ENCODE data around the gene LMAN2L. TPM values are rescaled to one million over a fixed set of nuclear protein-coding genes. Genes with fewer than 3 reads are reported as not detected.
"Not testable (repeated sequence)": the region's sequence is repeated elsewhere in the genome, so short reads cannot be mapped to it uniquely, and the experiment has no call there.

Gene LMAN2L
- total RNA-seq, 4 donors from 2014 or later, result 11.9 to 18.3 (median 16.4) TPM

DNA sequence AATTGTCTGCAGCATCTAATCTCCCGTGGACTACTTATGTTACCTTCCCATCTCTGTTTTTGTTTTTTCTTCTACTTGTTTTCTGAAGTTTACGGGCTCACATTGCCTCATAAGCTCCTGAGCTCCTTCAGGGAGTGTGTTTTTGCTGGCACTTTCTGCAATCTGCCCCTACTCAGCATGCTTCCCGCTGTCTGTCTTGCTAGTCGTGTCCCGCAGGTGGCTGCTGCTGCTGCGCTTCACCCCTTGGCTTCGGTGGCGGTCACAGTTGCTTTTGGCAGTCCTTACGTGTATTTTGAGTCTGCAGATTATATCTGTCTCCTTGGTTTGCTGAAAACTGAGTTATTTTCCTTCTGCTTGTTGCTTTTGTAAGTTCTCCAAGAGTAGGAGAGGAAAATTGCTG, 60.0 kb downstream of the LMAN2L start:
- DNase-seq (ENCODE audit: low spot score in 2 of 2), result no peak

DNA sequence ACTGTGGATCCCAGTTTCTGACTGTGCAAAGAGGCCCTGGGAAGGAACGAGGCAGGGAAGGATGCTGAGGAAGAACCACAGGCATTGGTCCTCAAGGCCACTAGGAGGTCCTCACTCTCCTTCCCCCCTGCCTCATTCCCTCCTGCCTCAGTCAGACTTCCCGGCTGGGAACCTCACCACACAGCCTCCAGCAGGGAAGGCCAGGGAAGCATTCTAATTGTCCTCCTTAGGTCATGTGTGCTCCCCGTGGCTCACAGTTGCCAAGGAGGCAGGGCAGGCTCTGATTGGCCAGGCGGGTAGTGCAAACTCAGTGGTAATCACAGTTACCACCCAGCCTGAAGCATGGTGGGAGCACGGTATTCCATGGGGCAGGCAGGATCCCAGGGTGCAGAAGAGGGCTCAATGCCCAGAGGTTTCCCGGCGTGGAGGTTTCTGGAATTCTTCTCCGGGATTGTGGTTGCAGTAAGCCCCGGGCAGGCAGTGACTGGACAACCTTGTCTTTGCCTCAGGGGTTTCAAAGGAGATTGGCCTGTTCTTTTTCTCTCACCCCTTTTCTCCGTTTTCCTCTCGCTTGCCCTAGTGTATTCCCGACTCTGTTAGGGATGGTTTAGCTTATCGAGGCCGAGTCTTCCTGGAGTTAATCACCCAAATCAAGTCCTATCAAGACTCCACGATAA, 70.2 kb downstream of the LMAN2L start:
- Histone ChIP-seq H3K4me1 (no peaks in the 10 kb centered on the region), H3K27ac (no peak overlapping the region), H3K36me3 (no peaks in the 10 kb centered on the region), H3K27me3 (no peaks in the 10 kb centered on the region), H3K4me3 (no peak overlapping the region), H3K9me3 (no peaks in the 10 kb centered on the region)
- 81% methylated on average over 13 of the region's 15 CpGs for WGBS
- DNase-seq (ENCODE audit: low spot score in 2 of 2), result no peak
- TF ChIP-seq EP300 (IDR thresholded peaks at IDR 0.05) (no peak), CTCF (IDR thresholded peaks at IDR 0.05) (no peak), POLR2A (IDR thresholded peaks at IDR 0.05) (no peak), POLR2AphosphoS5 (IDR thresholded peaks at IDR 0.05) (no peak)

More for the DNA sequence above, 60.0 kb downstream of the LMAN2L start:
- Histone ChIP-seq H3K36me3 (no peaks in the 10 kb centered on the region), H3K27ac (no peak overlapping the region), H3K9me3 (no peaks in the 10 kb centered on the region), H3K27me3 (peaks cover under 1% of the 10 kb centered on the region), H3K4me3 (no peak overlapping the region), H3K4me1 (no peaks in the 10 kb centered on the region)
- no peak for TF ChIP-seq EP300 (IDR thresholded peaks at IDR 0.05)
- TF ChIP-seq POLR2AphosphoS5 (IDR thresholded peaks at IDR 0.05), result no peak
- no peak for TF ChIP-seq POLR2A (IDR thresholded peaks at IDR 0.05)
- TF ChIP-seq CTCF (IDR thresholded peaks at IDR 0.05), result no peak
- 33% methylated on average over 9 of the region's 9 CpGs for WGBS

GRCh38 chr2:96668771-96669170, 71.1 kb downstream of the LMAN2L start:
- 96% methylated on average over 11 of the region's 11 CpGs for WGBS
- H3K36me3 ChIP-seq, result no peaks in the 10 kb centered on the region
- no peaks in the 10 kb centered on the region for H3K4me1 ChIP-seq
- no peaks in the 10 kb centered on the region for H3K9me3 ChIP-seq
- no peak for DNase-seq (ENCODE audit: low spot score in 2 of 2)
- H3K27ac ChIP-seq, result no peak overlapping the region
- H3K27me3 ChIP-seq, result no peaks in the 10 kb centered on the region
- no peak overlapping the region for H3K4me3 ChIP-seq
- no peak for TF ChIP-seq POLR2A (IDR thresholded peaks at IDR 0.05)

DNA sequence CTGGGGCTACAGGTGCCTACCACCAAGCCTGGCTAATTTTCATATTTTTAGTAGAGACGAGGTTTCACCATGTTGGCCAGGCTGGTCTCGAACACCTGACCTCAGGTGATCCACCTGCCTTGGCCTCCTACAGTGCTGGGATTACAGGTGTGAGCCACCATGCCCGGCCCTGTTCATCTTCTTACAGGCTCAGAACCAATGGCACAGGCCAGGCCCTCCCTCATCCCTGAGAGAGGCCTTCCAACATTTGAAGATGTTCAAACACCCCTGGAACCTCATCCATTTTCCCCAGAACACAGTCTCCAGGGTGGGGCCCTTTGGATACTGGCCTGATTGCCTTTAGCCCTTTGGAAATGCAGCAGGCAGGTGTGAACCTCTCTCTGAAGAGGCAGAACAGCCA, 74.1 kb downstream of the LMAN2L start:
- H3K27me3 ChIP-seq; DNase-seq (ENCODE audit: low spot score in 2 of 2); H3K9me3 ChIP-seq; H3K4me3 ChIP-seq; H3K36me3 ChIP-seq; H3K4me1 ChIP-seq; H3K27ac ChIP-seq: not testable (repeated sequence)
- 100% methylated on average over 1 of the region's 3 CpGs for WGBS

DNA sequence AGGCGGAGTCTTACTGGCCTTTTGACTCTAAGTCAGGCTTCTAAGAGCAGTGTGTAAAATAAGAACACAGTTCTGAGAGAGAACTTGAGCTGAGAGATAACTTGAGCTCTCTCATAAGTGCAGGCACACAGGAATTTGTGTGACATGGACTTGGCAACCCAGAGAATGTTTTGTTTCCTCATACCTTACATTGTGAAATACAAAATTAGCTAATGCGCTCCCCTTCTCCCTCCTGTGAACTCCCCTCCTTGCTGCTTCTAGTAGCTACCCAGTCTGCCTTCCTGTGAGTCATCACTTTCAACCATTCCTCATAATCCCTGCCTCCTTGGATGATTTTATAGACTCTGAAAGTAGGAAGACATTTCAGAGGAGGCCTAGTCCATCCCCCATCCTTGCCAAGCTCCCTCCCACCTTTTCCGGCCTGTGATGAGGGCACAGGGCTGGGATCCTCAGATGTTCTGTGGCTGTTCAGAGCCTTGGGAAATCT, 74.7 kb downstream of the LMAN2L start:
- Histone ChIP-seq H3K4me3 (no peak overlapping the region), H3K4me1 (no peaks in the 10 kb centered on the region), H3K27me3 (no peaks in the 10 kb centered on the region), H3K9me3 (no peaks in the 10 kb centered on the region), H3K36me3 (no peaks in the 10 kb centered on the region), H3K27ac (no peak overlapping the region)
- DNase-seq (ENCODE audit: low spot score in 2 of 2), result no peak
- TF ChIP-seq POLR2AphosphoS5 (IDR thresholded peaks at IDR 0.05) (no peak), EP300 (IDR thresholded peaks at IDR 0.05) (no peak), POLR2A (IDR thresholded peaks at IDR 0.05) (no peak), CTCF (IDR thresholded peaks at IDR 0.05) (no peak)
- 66% methylated on average over 3 of the region's 3 CpGs for WGBS

DNA sequence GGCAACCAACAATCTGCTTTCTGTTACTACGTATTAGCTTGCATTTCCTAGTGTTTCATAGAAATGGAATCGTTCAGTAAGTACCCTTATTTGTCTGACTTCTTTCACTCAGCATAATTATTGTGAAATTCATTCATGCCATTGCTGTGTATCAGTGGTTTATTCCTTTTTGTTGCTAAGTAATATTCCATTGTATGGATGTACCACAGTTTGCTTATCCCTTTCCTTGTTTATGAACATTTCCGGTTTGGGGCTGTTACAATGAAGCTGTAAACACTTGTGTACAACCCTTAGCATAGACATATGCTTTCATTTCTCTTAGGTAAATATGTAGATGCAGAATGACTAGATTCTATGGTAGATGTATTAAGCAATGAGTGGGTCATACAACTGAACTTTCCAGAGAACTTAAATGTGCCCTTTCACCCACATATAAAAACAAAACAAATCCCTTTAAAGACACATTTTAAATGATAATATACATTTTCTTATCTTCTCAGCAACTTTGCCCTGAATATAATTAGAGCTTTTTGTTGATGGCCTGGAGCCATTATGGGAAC, 75.4 kb downstream of the LMAN2L start:
- no peaks in the 10 kb centered on the region for H3K4me1 ChIP-seq
- no peak for DNase-seq (ENCODE audit: low spot score in 2 of 2)
- H3K4me3 ChIP-seq, result no peak overlapping the region
- H3K9me3 ChIP-seq, result no peaks in the 10 kb centered on the region
- H3K27me3 ChIP-seq, result no peaks in the 10 kb centered on the region
- H3K36me3 ChIP-seq, result no peaks in the 10 kb centered on the region
- TF ChIP-seq POLR2A (IDR thresholded peaks at IDR 0.05), result no peak
- TF ChIP-seq POLR2AphosphoS5 (IDR thresholded peaks at IDR 0.05), result no peak
- WGBS, result 93% methylated on average over 3 of the region's 3 CpGs
- no peak overlapping the region for H3K27ac ChIP-seq

Data from suprapubic skin (tissue), 4 donors.